Measurements from ENCODE around the gene KIAA1549. TPM values are rescaled to one million over a fixed set of nuclear protein-coding genes. Genes with fewer than 3 reads are reported as not detected.
"Not testable (repeated sequence)": the region's sequence is repeated elsewhere in the genome, so short reads cannot be mapped to it uniquely, and the experiment has no call there.

The KIAA1549 gene
- total RNA-seq = 5.1 TPM

DNA sequence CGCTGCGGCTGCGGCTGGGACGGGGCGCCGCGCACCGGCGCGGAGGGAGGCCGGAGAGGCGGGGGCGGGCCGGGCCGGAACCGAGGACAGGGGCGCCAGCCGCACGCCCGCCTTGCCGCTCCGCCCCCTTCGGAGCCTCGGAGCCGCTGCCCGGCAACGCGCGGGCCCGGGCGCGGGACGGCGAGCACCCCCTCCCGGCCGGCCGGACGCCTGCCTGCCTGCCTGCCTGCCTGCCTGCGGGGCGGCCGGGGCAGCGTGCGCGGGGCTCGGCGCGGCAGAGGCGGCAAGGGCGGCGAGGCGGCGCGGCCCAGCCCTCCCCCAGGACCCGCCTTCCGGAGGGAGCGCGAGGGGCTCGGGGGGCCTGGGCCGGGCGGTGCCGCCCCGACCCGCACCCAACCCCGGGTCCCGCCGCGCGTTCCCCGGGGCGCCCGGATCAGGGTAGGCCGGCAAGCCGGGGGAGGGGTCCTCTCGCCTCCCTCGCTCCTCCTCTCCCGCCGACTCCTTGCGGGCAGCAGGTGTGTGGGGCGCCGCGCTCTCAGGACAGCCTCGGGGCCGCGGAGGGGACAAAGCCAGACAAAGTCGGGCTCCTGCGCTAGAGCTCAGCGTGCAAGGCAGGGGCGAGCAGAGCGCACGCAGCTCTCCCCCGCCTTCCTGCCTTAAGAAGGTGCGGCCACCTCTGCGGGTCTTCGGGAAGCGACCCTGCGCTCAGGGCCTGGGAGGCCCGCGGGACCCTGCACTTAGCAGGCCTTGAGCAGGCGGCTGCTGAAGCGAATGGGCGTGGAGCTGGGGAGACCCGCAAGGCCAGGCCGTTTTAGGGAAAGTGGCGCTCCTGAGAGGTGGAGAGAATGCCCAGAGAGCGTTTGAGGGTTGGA is at the start of gene KIAA1549:
TSS of gene KIAA1549 (minus strand) at position 58 of the 872 bp plus-strand sequence. CDS start 120 bp downstream, outside the sequence.
- DNase-seq (ENCODE audit: low read depth in 2 of 3, low spot score in 2 of 3) = peak; percentile 7 to 76 (median 73)

DNA sequence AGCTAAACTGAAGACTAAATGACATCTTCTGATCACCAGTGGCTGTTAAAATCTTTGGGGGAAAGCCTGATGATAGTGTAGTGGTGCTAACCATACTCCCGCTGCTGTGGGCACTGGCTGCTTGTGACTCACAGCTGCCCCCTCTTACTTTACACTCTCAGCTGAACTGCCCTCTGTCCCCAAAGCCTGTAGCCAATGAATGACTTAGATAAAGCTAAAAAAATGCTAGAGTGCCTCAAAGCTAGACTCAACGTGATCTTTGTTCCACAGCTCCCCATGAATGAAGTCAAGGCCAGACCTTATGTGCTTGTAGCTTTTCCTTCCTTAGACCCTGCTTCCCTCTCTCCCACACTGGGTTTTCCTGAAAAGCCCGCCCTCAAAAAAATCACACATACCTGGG is 48.2 kb upstream of the KIAA1549 start:
- DNase-seq (ENCODE audit: low read depth in 2 of 3, low spot score in 2 of 3) = no peak

DNA sequence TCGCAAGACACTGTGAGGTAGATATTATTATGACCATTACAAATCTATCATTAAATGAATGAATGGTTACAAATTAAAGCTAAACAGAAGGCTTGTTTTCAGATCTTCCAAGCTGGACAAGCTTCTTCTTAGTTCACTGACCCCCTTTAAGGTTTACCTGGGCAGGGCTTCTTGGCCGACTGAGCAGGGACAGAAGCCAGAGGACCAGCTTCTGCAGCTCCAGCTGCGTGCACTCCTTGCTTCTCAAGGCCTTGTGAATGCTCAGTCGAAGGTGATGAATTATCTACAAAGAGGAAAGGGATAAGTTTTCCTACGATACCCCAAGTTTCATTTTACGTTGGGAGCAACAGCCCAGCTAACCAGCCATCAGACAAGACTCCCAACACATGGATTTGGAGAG is 45.4 kb upstream of the KIAA1549 start:
- DNase-seq (ENCODE audit: low read depth in 2 of 3, low spot score in 2 of 3) = no peak

DNA sequence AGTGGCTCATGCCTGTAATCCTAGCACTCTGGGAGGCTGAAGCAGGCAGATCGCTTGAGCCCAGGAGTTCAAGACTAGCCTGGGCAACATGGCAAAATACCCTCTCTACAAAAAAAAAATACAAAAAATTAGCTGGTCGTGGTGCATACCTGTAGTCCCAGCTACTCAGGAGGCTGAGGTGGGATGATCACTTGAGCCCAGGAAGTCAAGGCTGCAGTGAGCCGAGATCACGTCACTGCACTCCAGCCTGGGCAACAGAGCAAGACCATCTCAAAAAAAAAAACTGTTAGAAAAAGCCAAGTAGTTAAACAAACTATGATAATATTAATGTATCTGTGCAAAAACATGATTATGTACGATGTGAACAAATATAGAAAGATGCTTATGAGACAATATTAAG is 44.7 kb upstream of the KIAA1549 start:
- DNase-seq (ENCODE audit: low read depth in 2 of 3, low spot score in 2 of 3) = not testable (repeated sequence)

- DNase-seq (ENCODE audit: low read depth in 2 of 3, low spot score in 2 of 3) = no peak
These were observed 41.9 kb upstream of the KIAA1549 start for GRCh38 chr7:139023076-139023475.

DNA sequence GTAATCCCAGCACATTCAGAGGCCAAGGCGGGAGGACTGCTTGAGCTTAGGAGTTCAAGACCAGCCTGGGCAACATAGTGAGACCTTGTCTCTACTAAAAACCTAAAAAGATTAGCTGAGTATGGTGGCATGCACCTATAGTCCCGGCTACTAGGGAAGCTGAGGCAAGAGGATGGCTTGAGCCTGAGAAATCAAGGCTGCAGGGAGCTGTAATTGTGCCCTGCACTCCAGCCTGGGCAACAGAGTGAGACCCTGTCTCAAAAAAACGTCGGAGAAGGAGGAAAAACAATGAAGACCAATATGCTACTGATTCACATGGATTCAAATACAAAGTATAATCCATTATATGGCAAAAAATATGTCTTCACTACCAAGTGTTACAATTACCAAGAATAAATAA is 41.1 kb upstream of the KIAA1549 start:
- DNase-seq (ENCODE audit: low read depth in 2 of 3, low spot score in 2 of 3) = no peak

- DNase-seq (ENCODE audit: low read depth in 2 of 3, low spot score in 2 of 3) = no peak
These were observed 37.7 kb upstream of the KIAA1549 start for GRCh38 chr7:139018910-139019309.

- peak; percentile 29 to 79 (median 61) for DNase-seq (ENCODE audit: low read depth in 2 of 3, low spot score in 2 of 3)
These were observed 35.8 kb upstream of the KIAA1549 start for GRCh38 chr7:139016931-139017511.

DNA sequence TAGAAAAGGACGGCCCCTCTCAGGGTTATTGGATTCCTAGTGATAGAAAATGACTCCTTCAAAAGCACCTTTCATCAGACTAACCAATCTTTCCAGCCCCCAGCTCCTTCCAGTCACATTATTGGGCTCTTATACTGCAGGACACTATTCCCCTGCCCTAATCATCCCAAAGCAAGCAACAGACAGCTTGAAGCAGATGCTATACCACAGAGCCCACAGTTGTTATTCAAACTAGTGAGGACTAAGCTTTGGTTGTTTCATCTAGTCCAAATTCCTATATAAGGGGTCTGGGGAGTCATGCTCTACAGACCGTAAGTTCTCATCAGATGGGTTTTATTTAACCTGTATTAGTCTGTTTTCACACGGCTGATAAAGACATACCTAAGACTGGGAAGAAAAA is 30.2 kb upstream of the KIAA1549 start:
- no peak for DNase-seq (ENCODE audit: low read depth in 2 of 3, low spot score in 2 of 3)

DNA sequence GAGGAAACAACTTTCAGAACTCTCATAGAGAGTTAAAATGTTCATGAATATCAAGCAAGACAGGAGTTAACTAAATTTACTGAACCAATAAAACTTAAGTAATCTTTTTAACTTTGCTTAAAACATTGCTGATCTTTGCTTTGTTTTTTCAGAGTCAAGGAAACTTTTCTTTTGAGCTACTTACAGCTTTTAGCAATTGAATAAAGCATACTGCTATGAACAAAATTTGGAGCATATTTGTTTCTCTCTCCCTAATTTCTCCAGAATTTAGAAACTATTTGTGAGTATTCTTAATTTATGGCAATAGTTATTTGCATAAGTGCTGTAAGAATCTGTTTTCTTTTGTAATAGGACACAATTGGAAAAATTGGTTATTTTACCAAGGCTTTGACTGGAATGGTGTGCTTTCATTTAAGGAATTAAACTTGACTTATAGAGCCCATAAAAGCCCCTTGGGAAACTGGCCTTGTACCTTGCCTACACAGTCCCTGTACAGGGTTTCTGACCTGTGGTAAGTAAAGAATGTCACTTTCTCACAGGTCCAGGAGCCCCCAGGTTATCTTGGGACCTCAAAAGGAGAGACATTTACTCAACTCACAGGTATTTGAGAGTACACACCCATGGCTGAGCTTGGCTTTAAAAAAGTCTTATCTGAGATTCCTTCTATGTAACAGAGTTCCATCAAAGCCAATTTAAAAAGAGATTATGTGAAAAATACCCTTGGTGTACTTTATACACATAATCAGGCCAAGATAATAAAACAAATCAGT is 23.3 kb upstream of the KIAA1549 start:
- peak in 1 of 3 donors; percentile 20 for DNase-seq (ENCODE audit: low read depth in 2 of 3, low spot score in 2 of 3)

- DNase-seq (ENCODE audit: low read depth in 2 of 3, low spot score in 2 of 3) = no peak
These were observed 18.2 kb upstream of the KIAA1549 start for GRCh38 chr7:138999414-138999813.

- no peak for DNase-seq (ENCODE audit: low read depth in 2 of 3, low spot score in 2 of 3)
These were observed 10.9 kb upstream of the KIAA1549 start for GRCh38 chr7:138992052-138992531.

DNA sequence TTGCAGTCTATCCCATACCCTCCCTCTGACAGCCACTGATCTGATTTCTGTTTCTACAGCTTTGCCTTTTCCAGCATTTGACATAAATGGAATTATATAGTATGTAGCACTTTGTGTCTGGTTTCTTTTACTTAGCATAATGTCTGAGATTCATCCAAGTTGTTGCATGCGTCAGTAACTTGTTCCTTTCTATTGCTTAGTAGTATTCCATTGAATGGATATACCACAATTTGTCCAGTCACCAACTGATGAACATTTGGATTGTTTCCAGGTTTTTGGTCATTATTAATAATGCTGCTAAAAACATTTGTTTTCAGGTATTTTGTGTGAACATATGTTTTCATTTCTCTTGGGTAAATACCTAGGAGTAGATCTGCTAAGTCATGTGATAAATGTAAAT is 6.5 kb upstream of the KIAA1549 start:
- DNase-seq (ENCODE audit: low read depth in 2 of 3, low spot score in 2 of 3) = no peak

DNA sequence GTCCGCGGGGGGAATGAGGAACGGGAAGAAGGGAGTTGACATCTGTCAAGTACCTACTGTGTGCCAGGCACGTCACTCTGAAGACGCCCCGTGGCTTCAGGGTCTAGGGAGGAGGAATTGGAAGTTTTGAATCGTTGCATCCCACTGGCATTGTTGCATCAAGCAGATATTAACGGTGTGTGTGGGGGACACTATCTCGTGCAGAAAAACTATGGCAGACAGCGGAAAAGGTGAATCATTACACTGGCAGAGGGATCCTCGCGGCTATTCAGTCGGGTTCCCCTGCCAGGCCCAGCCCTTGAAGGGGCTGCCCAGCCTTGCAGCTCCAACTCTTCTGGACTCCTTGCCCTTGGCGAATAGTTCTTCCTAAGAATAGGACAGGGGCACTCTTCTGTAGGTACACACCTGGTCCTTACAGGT is 1.0 kb upstream of the KIAA1549 start:
- peak in 1 of 3 donors; percentile 31 for DNase-seq (ENCODE audit: low read depth in 2 of 3, low spot score in 2 of 3)

- peak in 1 of 3 donors; percentile 15 for DNase-seq (ENCODE audit: low read depth in 2 of 3, low spot score in 2 of 3)
These were observed 462 bp downstream of the KIAA1549 start for GRCh38 chr7:138980563-138981291.

GRCh38 chr7:138979988-138980562 is 1.1 kb downstream of the KIAA1549 start:
- no peak for DNase-seq (ENCODE audit: low read depth in 2 of 3, low spot score in 2 of 3)

GRCh38 chr7:138979226-138979979 is 1.8 kb downstream of the KIAA1549 start:
- DNase-seq (ENCODE audit: low read depth in 2 of 3, low spot score in 2 of 3) = peak in 2 of 3 donors; percentile 26 to 66

- DNase-seq (ENCODE audit: low read depth in 2 of 3, low spot score in 2 of 3) = no peak
These were observed 2.5 kb downstream of the KIAA1549 start for GRCh38 chr7:138978541-138979184.

DNA sequence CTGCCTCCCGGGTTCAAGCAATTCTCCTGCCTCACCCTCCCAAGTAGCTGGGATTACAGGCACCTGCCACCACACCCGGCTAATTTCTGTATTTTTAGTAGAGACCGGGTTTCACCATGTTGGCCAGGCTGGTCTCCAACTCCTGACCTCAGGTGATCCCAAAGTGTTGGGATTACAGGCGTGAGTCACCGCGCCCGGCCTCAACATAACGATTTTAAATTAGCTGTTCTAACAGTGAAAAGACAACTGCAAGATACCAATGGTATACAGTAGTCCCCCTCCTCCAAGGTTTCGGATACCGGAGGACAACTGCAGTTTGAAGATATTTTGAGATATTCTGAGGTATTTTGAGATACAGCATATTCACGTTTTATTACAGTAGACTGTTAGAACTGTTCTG is 5.0 kb downstream of the KIAA1549 start:
- DNase-seq (ENCODE audit: low read depth in 2 of 3, low spot score in 2 of 3) = not testable (repeated sequence)

Measured in hematopoietic multipotent progenitor cell (in vitro differentiated cells).